ENCODE data around the gene COL20A1. TPM values are rescaled to one million over a fixed set of nuclear protein-coding genes. Genes with fewer than 3 reads are reported as not detected.

COL20A1 gene
- total RNA-seq, 6 experiments from 2014 or later, result not detected

GRCh38 chr20:63284083-63284440, 8.9 kb upstream of the COL20A1 start:
- TF ChIP-seq POLR2A (IDR thresholded peaks at IDR 0.05), result no peak
- Histone ChIP-seq H3K27me3 (no peaks in the 10 kb centered on the region), H3K9me3 (no peaks in the 10 kb centered on the region), H3K4me1 (no peaks in the 10 kb centered on the region), H3K36me3 (peaks cover 0 to 21% (median 8%) of the 10 kb centered on the region in 4 donors), H3K27ac (no peak overlapping the region), H3K4me3 (no peak overlapping the region)
- DNase-seq (no peak), ATAC-seq (no peak)
- intact Hi-C loops (cut with DNase I), result no loop called here
- no CpG with 5 or more reads among the region's 14 CpGs for WGBS (ENCODE audit: insufficient coverage, low coverage, low lambda C conversion rate, missing lambda C conversion rate)

DNA sequence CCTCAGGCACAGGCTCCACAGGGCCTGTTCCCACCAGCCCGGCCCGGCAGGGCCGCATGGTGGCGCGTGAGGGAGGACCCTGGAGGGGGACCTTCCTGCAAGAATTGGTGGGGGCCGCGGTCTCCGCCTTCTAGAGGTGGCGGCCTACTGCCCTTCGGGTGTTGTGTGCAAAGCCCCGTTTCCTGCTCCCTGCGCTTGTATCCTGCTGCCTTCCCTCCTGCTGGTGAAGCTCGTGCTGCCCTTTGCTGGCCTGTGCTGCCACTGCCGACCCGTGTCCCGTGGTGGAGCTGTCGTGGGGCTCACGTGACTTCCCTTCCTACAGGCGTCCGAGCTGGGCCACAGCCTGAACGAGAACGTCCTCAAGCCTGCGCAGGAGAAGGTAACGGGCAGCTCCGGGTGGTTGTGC, 8.4 kb upstream of the COL20A1 start:
- no peak for TF ChIP-seq POLR2A (IDR thresholded peaks at IDR 0.05)
- TF ChIP-seq, protein P1, sequence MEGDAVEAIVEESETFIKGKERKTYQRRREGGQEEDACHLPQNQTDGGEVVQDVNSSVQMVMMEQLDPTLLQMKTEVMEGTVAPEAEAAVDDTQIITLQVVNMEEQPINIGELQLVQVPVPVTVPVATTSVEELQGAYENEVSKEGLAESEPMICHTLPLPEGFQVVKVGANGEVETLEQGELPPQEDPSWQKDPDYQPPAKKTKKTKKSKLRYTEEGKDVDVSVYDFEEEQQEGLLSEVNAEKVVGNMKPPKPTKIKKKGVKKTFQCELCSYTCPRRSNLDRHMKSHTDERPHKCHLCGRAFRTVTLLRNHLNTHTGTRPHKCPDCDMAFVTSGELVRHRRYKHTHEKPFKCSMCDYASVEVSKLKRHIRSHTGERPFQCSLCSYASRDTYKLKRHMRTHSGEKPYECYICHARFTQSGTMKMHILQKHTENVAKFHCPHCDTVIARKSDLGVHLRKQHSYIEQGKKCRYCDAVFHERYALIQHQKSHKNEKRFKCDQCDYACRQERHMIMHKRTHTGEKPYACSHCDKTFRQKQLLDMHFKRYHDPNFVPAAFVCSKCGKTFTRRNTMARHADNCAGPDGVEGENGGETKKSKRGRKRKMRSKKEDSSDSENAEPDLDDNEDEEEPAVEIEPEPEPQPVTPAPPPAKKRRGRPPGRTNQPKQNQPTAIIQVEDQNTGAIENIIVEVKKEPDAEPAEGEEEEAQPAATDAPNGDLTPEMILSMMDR (IDR thresholded peaks at IDR 0.05), result no peak
- Histone ChIP-seq H3K27ac (no peak overlapping the region), H3K4me3 (no peak overlapping the region), H3K36me3 (peaks cover 0 to 16% (median 5%) of the 10 kb centered on the region in 4 donors), H3K4me1 (no peaks in the 10 kb centered on the region), H3K9me3 (no peaks in the 10 kb centered on the region), H3K27me3 (no peaks in the 10 kb centered on the region)
- intact Hi-C loops (cut with DNase I), result no loop called here
- DNase-seq (no peak), ATAC-seq (peak in 1 of 4 donors; percentile 12)
- WGBS (ENCODE audit: insufficient coverage, low coverage, low lambda C conversion rate, missing lambda C conversion rate), result 67% methylated on average over 3 of the region's 25 CpGs

DNA sequence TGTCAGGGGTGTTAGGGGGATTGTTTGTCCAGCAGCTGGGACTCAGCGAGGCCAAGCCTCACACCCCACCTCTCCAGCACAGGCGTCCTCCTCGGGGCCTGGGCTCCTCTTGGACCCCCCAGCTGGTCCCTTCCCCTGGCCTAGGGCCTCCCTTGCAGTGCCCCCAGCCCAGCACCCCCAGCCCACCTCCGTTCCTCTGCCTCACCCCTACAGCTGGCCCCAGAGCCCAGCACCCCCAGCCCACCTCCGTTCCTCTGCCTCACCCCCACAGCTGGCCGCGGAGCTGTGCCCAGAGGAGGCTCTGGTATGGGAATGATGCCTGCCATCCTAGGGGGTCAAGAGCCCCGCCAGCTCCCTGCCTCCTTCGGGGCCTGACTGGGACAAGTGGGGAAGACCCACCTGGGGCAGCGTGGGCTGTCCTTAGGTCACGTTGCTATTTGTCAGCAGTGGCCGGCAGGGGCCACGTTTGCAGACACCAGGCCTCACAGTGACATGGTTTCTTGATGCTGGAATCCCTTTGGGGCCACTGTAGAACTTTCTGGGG, 7.9 kb upstream of the COL20A1 start:
- WGBS (ENCODE audit: insufficient coverage, low coverage, low lambda C conversion rate, missing lambda C conversion rate), result no CpG with 5 or more reads among the region's 13 CpGs
- peaks cover 0 to 16% (median 3%) of the 10 kb centered on the region in 4 donors for H3K36me3 ChIP-seq
- no peaks in the 10 kb centered on the region for H3K9me3 ChIP-seq
- DNase-seq (no peak), ATAC-seq (no peak)
- no peaks in the 10 kb centered on the region for H3K27me3 ChIP-seq
- TF ChIP-seq, protein P1 (IDR thresholded peaks at IDR 0.05), result no peak
- no peak for TF ChIP-seq POLR2A (IDR thresholded peaks at IDR 0.05)
- H3K4me3 ChIP-seq, result no peak overlapping the region
- intact Hi-C loops (cut with DNase I), result no loop called here
- no peak overlapping the region for H3K27ac ChIP-seq
- H3K4me1 ChIP-seq, result no peaks in the 10 kb centered on the region

DNA sequence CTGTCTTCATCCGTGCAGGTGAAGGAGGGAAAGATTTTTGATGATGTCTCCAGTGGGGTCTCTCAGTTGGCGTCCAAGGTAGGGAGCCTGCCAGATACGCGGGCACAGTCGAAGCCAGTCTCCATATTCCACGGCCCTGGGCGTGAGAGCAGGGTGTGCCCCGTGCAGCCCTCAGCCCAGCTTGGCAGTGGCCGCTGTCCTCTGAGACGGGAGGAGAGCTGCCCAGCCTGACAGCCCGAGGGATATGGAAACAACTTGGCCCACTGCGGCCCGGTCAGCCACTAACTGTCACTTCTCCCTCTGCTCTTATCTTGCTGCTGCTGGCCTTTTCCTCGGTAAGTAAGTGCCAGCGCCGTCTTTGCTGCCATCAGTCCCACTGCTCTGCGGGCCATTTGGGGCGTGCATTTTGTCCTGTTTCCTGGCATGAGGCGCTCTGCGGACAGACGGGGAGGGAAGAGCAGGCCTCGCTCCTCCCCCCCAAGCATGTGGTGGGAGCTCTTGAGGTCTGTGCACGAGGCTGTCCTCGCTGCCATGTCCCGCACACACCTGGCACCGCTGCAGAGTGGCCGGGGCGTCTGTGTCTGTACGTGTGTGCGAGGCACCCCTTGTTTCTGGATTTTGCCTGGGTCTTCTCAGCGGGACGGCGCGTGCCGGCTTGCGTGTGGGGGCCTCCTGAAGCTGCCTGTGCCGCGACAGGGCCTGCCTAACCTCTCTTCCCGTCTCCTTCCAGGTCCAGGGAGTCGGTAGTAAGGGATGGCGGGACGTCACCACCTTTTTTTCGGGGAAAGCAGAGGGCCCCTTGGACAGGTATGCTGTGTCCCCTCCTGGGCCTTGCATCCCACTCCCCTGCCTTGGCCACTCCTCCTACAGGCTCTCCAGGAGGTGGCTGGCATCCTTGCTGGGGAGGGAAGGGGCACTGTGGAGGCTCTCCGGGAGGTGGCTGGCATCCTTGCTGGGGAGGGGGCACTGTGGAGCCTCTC, 7.1 kb upstream of the COL20A1 start:
- DNase-seq (no peak), ATAC-seq (no peak)
- Histone ChIP-seq H3K9me3 (no peaks in the 10 kb centered on the region), H3K4me1 (no peaks in the 10 kb centered on the region), H3K36me3 (peaks cover 0 to 11% (median 3%) of the 10 kb centered on the region in 4 donors), H3K4me3 (no peak overlapping the region), H3K27ac (no peak overlapping the region), H3K27me3 (no peaks in the 10 kb centered on the region)
- intact Hi-C loops (cut with DNase I), result no loop called here
- TF ChIP-seq, protein P1 (IDR thresholded peaks at IDR 0.05), result no peak
- TF ChIP-seq POLR2A (IDR thresholded peaks at IDR 0.05), result no peak
- 92% methylated on average over 8 of the region's 44 CpGs for WGBS (ENCODE audit: insufficient coverage, low coverage, low lambda C conversion rate, missing lambda C conversion rate)

Data from right lobe of liver (tissue), 6 donors.